ENCODE results near the gene ABT1.

DNA sequence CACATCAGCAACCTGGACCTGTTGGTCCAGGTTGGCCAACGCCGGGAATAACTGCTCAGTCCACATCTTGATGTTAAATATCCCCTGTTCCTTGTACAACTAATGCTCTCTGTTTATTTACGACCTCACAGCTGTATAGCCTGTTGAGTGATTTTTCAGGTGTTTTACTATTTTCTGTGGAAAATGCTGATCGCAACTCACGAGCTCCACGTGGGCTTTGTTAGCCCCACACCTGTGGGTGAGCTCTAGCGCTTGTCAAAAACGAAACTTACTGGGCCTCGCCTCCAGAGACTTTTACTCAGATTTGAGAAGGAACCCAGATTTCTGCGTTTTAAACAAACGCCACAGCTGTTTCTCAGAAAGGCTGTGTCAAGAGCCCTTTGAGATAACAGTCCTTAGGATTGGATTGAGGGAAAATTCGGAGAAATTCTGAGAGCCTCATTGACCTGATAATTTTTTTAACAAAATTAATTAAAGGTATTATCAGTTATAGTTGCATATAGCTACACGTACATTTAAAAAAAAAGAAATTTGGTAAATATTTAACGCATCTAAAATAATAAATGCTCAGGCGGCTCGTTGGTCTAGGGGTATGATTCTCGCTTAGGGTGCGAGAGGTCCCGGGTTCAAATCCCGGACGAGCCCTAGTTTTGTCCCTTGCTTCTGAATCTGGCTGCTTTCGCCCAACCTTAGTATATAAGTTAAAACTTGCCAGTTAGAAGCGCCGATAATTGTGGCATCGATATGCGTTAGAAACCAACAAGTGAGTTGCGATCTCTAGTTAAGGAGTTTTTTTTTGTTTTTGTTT lies 41.9 kb upstream of the ABT1 start:
- no peak for TF ChIP-seq EZH2phosphoT487 (IDR thresholded peaks at IDR 0.05; ENCODE audit: low read depth)
- TF ChIP-seq, protein P1, sequence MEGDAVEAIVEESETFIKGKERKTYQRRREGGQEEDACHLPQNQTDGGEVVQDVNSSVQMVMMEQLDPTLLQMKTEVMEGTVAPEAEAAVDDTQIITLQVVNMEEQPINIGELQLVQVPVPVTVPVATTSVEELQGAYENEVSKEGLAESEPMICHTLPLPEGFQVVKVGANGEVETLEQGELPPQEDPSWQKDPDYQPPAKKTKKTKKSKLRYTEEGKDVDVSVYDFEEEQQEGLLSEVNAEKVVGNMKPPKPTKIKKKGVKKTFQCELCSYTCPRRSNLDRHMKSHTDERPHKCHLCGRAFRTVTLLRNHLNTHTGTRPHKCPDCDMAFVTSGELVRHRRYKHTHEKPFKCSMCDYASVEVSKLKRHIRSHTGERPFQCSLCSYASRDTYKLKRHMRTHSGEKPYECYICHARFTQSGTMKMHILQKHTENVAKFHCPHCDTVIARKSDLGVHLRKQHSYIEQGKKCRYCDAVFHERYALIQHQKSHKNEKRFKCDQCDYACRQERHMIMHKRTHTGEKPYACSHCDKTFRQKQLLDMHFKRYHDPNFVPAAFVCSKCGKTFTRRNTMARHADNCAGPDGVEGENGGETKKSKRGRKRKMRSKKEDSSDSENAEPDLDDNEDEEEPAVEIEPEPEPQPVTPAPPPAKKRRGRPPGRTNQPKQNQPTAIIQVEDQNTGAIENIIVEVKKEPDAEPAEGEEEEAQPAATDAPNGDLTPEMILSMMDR (IDR thresholded peaks at IDR 0.05; ENCODE audit: low read depth, low read length), result no peak

Data from OCI-LY3 (cell line).